Neural progenitor cell (in vitro differentiated cells): ENCODE data around the gene USP6. TPM values are rescaled to one million over a fixed set of nuclear protein-coding genes. Genes with fewer than 3 reads are reported as not detected.

ENCODE experiments used
- DNase-seq: peaks from one replicate; pipeline ENCODE4 v3.0.0-alpha.2; 2016; ENCODE audit warnings: low spot score
- H2AFZ ChIP-seq: fragments of 200-600 bp; sonication (generic); replicated peaks from 2 replicates; pipeline ENCODE4 v1.6.1; 2016; ENCODE audit warnings: antibody characterized with exemption
- H3F3A ChIP-seq: fragments of 200-600 bp; sonication (generic); 2 replicates; pipeline ENCODE4 v1.6.1; 2016; ENCODE audit warnings: antibody characterized with exemption, low read depth
- H3K27ac ChIP-seq: fragments of 200-600 bp; sonication (generic); 2 replicates; pipeline ENCODE4 v1.5.1; 2016; ENCODE audit warnings: mild to moderate bottlenecking
- H3K27me3 ChIP-seq: fragments of 200-600 bp; sonication (generic); 2 replicates; pipeline ENCODE4 v1.6.1; 2016; ENCODE audit warnings: mild to moderate bottlenecking, moderate library complexity
- H3K36me3 ChIP-seq: fragments of 200-600 bp; sonication (generic); 2 replicates; pipeline ENCODE4 v1.5.1; 2016
- H3K4me1 ChIP-seq: fragments of 200-600 bp; sonication (generic); 2 replicates; pipeline ENCODE4 v1.6.1; 2016; ENCODE audit warnings: mixed run types
- H3K4me2 ChIP-seq: fragments of 200-600 bp; sonication (generic); 2 replicates; pipeline ENCODE4 v1.6.1; 2016
- H3K4me3 ChIP-seq: fragments of 200-600 bp; sonication (generic); 2 replicates; pipeline ENCODE4 v1.5.1; 2016
- H3K79me2 ChIP-seq: fragments of 200-600 bp; sonication (generic); 2 replicates; pipeline ENCODE4 v1.6.1; 2016; ENCODE audit warnings: low read depth
- H3K9ac ChIP-seq: fragments of 200-600 bp; sonication (generic); 2 replicates; pipeline ENCODE4 v1.6.1; 2016
- H3K9me3 ChIP-seq: fragments of 200-600 bp; sonication (generic); 2 replicates; pipeline ENCODE4 v1.5.1; 2016; ENCODE audit warnings: low read depth
- H4K20me1 ChIP-seq: fragments of 200-600 bp; sonication (generic); 2 replicates; pipeline ENCODE4 v1.6.1; 2016; ENCODE audit warnings: low read depth
- H3K27ac Mint-ChIP-seq: 3 replicates; pipeline ENCODE4 v1.8.0; 2021; ENCODE audit warnings: mixed read lengths
- H3K27me3 Mint-ChIP-seq: 2 replicates; pipeline ENCODE4 v1.8.0; 2022; ENCODE audit warnings: low read depth, mild to moderate bottlenecking, inconsistent platforms, moderate library complexity, mixed read lengths; ENCODE audit not compliant: insufficient read depth
- H3K36me3 Mint-ChIP-seq: 3 replicates; pipeline ENCODE4 v1.8.0; 2021; ENCODE audit warnings: mixed read lengths
- H3K4me1 Mint-ChIP-seq: 3 replicates; pipeline ENCODE4 v1.8.0; 2021; ENCODE audit warnings: mixed read lengths
- H3K4me3 Mint-ChIP-seq: 3 replicates; pipeline ENCODE4 v1.8.0; 2021; ENCODE audit warnings: mild to moderate bottlenecking, moderate library complexity, mixed read lengths
- H3K9me3 Mint-ChIP-seq: 3 replicates; pipeline ENCODE4 v1.8.0; 2020; ENCODE audit warnings: mixed read lengths
- EZH2 ChIP-seq: fragments of 200-600 bp; sonication (generic); IDR thresholded peaks from 2 replicates; pipeline ENCODE4 v1.6.1; 2017; ENCODE audit warnings: antibody characterized with exemption, mild to moderate bottlenecking, moderate library complexity
- EZH2phosphoT487 ChIP-seq: fragments of 200-600 bp; sonication (generic); IDR thresholded peaks from 2 replicates; pipeline ENCODE4 v1.6.1; 2017; ENCODE audit warnings: antibody characterized with exemption
- total RNA-seq: library from RNA; depleted of rRNA; stranded (reverse); fragments of >200 nt; gene quantifications from 2 replicates; pipeline ENCODE4 v1.2.3, GENCODE V29; 2015; ENCODE audit warnings: low replicate concordance
- TF ChIP-seq, protein P1 (sequence below): fragments of 200-600 bp; sonication (generic); IDR thresholded peaks from 2 replicates; pipeline ENCODE4 v1.5.1; 2017; ENCODE audit warnings: antibody characterized with exemption, mild to moderate bottlenecking

Gene USP6
- total RNA-seq, 1 donor from 2014 or later: 0.17 TPM

DNA sequence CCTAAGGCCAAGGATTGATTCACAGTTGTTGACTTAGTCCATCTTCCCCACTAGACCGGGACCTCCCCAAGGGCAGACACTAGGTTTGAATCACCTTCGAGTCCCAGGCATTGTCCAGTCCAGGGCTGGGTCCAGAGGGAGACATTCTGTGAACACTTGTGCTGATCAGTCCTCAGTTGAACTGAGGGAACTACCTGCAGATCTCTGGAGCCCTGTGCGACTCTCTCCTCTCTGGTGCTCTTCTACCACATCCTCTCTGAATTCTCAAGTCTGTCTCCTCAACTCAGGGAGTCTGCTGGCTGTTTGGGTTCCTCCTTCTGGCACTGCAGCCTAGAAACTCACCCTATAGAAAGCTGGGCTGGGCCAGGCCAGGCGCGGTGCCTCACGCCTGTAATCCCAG, 15.0 kb upstream of the USP6 start:
- H3K27ac ChIP-seq: no peak overlapping the region
- Mint-ChIP-seq H3K4me3 (no peak overlapping the region), H3K27ac (no peak overlapping the region), H3K36me3 (peaks cover 27% of the 10 kb centered on the region), H3K27me3 (peaks cover 13% of the 10 kb centered on the region), H3K9me3 (peaks cover 68% of the 10 kb centered on the region), H3K4me1 (no peaks in the 10 kb centered on the region)
- no peaks in the 10 kb centered on the region for H3K4me1 ChIP-seq
- peaks cover 21% of the 10 kb centered on the region for H3K27me3 ChIP-seq
- H3K79me2 ChIP-seq: no peaks in the 10 kb centered on the region
- no peak overlapping the region for H3K9ac ChIP-seq
- no peak overlapping the region for H2AFZ ChIP-seq
- H3K9me3 ChIP-seq: peaks cover 7% of the 10 kb centered on the region
- H3K4me3 ChIP-seq: no peak overlapping the region
- peaks cover 16% of the 10 kb centered on the region for H3F3A ChIP-seq
- peaks cover 11% of the 10 kb centered on the region for H3K36me3 ChIP-seq
- H3K4me2 ChIP-seq: no peak overlapping the region
- no peak for DNase-seq
- no peaks in the 10 kb centered on the region for H4K20me1 ChIP-seq
- TF ChIP-seq EZH2 (no peak), EZH2phosphoT487 (no peak)
- TF ChIP-seq, protein P1, sequence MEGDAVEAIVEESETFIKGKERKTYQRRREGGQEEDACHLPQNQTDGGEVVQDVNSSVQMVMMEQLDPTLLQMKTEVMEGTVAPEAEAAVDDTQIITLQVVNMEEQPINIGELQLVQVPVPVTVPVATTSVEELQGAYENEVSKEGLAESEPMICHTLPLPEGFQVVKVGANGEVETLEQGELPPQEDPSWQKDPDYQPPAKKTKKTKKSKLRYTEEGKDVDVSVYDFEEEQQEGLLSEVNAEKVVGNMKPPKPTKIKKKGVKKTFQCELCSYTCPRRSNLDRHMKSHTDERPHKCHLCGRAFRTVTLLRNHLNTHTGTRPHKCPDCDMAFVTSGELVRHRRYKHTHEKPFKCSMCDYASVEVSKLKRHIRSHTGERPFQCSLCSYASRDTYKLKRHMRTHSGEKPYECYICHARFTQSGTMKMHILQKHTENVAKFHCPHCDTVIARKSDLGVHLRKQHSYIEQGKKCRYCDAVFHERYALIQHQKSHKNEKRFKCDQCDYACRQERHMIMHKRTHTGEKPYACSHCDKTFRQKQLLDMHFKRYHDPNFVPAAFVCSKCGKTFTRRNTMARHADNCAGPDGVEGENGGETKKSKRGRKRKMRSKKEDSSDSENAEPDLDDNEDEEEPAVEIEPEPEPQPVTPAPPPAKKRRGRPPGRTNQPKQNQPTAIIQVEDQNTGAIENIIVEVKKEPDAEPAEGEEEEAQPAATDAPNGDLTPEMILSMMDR: no peak

DNA sequence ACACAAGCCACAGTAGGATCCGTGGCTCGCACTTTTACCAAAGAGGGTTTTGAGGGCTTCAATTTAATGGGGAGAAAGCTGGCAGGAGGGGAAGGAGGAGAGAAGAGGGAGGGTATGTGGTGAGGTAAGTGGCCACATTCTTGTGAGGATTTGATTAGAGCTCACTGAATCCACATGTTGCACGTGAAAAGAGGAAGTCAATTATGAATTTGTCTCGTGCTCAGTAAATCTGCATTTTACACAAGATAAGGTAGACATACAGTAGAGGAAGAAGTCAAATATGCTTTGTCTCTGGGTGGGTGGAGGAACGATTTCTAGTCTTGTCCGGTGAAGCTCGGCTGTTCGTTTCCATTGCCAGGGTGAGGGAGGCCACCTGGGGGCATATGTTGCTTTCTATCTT, 5.0 kb upstream of the USP6 start:
- H3K27ac Mint-ChIP-seq: peak overlapping the region; percentile 8
- H3K9ac ChIP-seq: peak overlapping the region; percentile 42
- H3K27me3 Mint-ChIP-seq: no peaks in the 10 kb centered on the region
- H3K27me3 ChIP-seq: no peaks in the 10 kb centered on the region
- DNase-seq: no peak
- H3K9me3 ChIP-seq: no peaks in the 10 kb centered on the region
- peaks cover 15% of the 10 kb centered on the region for H3F3A ChIP-seq
- no peak overlapping the region for H2AFZ ChIP-seq
- H4K20me1 ChIP-seq: no peaks in the 10 kb centered on the region
- TF ChIP-seq EZH2phosphoT487 (no peak), EZH2 (no peak)
- TF ChIP-seq, protein P1: no peak
- H3K4me1 Mint-ChIP-seq: peaks cover 14% of the 10 kb centered on the region
- peaks cover 20% of the 10 kb centered on the region for H3K36me3 ChIP-seq
- peaks cover 49% of the 10 kb centered on the region for H3K9me3 Mint-ChIP-seq
- peak overlapping the region; percentile 86 for H3K4me3 Mint-ChIP-seq
- H3K36me3 Mint-ChIP-seq: peaks cover 54% of the 10 kb centered on the region
- peak overlapping the region; percentile 85 for H3K4me2 ChIP-seq
- peaks cover 31% of the 10 kb centered on the region for H3K79me2 ChIP-seq
- peaks cover 10% of the 10 kb centered on the region for H3K4me1 ChIP-seq
- H3K27ac ChIP-seq: no peak overlapping the region
- H3K4me3 ChIP-seq: peak overlapping the region; percentile 59

DNA sequence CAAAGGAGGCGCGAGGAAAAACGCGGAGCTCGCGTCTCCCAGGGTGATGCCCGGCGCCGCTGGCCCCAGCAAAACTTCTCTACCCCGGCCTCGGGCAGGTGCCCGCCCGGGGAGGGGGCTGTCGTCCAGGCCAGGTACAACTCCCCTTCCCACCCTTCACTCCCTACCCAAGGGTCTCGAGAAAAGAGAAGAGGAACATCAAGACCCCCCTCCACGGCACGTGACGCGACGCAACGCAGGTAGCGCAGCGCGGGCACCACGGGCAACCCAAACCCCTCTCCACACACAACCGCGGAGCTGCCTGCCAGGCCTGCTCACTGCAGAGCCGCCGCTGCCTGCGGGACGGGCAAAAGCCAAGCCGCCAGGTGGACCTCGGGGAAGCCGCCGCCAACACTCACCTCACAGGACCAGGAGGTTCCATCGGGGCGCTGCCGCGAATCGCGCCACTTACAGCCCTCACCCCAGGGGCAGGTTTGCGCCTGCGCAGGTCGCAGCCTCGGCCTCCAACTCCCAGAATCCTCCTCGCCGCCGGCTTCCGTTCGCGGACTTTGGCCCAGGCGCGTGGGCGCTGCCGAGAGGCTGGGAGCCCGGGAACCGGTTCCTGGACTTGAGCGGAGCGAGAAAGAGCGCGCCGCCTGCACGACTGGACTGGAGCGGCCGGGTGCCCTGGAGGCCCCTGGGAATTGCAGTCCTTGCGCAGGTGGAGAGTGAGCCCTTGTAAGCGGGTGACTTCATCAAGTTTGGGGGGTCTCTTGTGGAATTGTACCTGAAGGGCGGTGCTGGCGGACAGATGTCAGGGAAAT, 4.2 kb upstream of the USP6 start, which contains the start of gene ZNF232:
Gene ZNF232, minus strand, starts transcription at position 477 of the 803 bp plus-strand sequence. Its CDS starts 56 bp downstream, at position 421.
- TF ChIP-seq EZH2 (no peak), EZH2phosphoT487 (no peak)
- TF ChIP-seq, protein P1: no peak
- Histone ChIP-seq H3K4me1 (peaks cover 10% of the 10 kb centered on the region), H3K27ac (no peak within 1 kb of the TSS), H3F3A (peaks cover 15% of the 10 kb centered on the region), H3K4me2 (peak within 1 kb of the TSS; percentile 85), H3K9me3 (no peaks in the 10 kb centered on the region), H3K36me3 (peaks cover 13% of the 10 kb centered on the region), H3K27me3 (no peaks in the 10 kb centered on the region), H3K4me3 (peak within 1 kb of the TSS; percentile 59), H3K9ac (peak within 1 kb of the TSS; percentile 42), H2AFZ (peak within 1 kb of the TSS; percentile 66), H4K20me1 (no peaks in the 10 kb centered on the region), H3K79me2 (peaks cover 31% of the 10 kb centered on the region)
- DNase-seq: peak; percentile 96
- Mint-ChIP-seq H3K4me3 (peak within 1 kb of the TSS; percentile 86), H3K4me1 (peaks cover 14% of the 10 kb centered on the region), H3K9me3 (peaks cover 45% of the 10 kb centered on the region), H3K36me3 (peaks cover 47% of the 10 kb centered on the region), H3K27ac (peak within 1 kb of the TSS; percentile 93), H3K27me3 (peaks cover 2% of the 10 kb centered on the region)
